CD4-positive, alpha-beta T cell (primary cell): ENCODE data around the gene AKNA. TPM values are rescaled to one million over a fixed set of nuclear protein-coding genes. Genes with fewer than 3 reads are reported as not detected.

Experiments
- ATAC-seq: fragments of 200-7000 bp; cut with Tn5 transposase; one replicate; pipeline ENCODE4 v1.10.0; 2022; ENCODE audit warnings: mild to moderate bottlenecking; ENCODE audit not compliant: poor library complexity
- CTCF ChIA-PET: fragments of 350-600 bp; sonication (Branson Sonifier 250); formaldehyde crosslinking; loops from one replicate; lab custom pipeline; 2021; ENCODE audit warnings: antibody characterized with exemption, inconsistent platforms; lab: Charles Lee
- POLR2A ChIA-PET: fragments of 350-600 bp; sonication (Branson Sonifier 250); formaldehyde crosslinking; loops from one replicate; lab custom pipeline; 2021; ENCODE audit warnings: antibody characterized with exemption, inconsistent platforms; lab: Charles Lee
- DNase-seq, 14 experiments: peaks; one replicate each; pipeline ENCODE4 v3.0.0-alpha.2; 2013 to 2020; ENCODE audit warnings: mixed read lengths in 2 of 14
- H3K27ac ChIP-seq, 2 donors: one replicate each; pipeline versions ENCODE4 v1.5.1 to v1.7.0; 2013; ENCODE audit warnings: low read length in 2 of 2, low read depth in 1 of 2, mild to moderate bottlenecking in 1 of 2
- H3K27me3 ChIP-seq, 2 experiments: 1 replicate in 1 of 2; 2 replicates in 1 of 2; pipeline versions ENCODE4 v1.6.1 to v1.7.0; 2013; ENCODE audit warnings: low read length in 2 of 2, control low read depth in 1 of 2, mild to moderate bottlenecking in 1 of 2, moderate library complexity in 1 of 2; ENCODE audit not compliant: insufficient read depth in 2 of 2, control insufficient read depth in 1 of 2
- H3K36me3 ChIP-seq: one replicate; pipeline ENCODE4 v1.6.1; 2013; ENCODE audit warnings: low read length, control low read depth; ENCODE audit not compliant: insufficient read depth
- H3K4me1 ChIP-seq: one replicate; pipeline ENCODE4 v1.6.1; 2013; ENCODE audit warnings: low read length, control low read depth; ENCODE audit not compliant: insufficient read depth
- H3K4me3 ChIP-seq: one replicate; pipeline ENCODE4 v1.5.1; 2013; ENCODE audit warnings: mild to moderate bottlenecking, low read length, moderate library complexity
- H3K9me3 ChIP-seq, 2 experiments: 1 replicate in 1 of 2; 2 replicates in 1 of 2; pipeline versions ENCODE4 v1.6.1 to v1.7.0; 2013; ENCODE audit warnings: low read length in 2 of 2, mild to moderate bottlenecking in 2 of 2, control low read depth in 1 of 2, moderate library complexity in 1 of 2; ENCODE audit not compliant: control insufficient read depth in 1 of 2, insufficient read depth in 1 of 2
- H3K27ac Mint-ChIP-seq: one replicate; pipeline ENCODE4 v1.8.0; 2020; ENCODE audit warnings: mixed read lengths
- H3K27me3 Mint-ChIP-seq: one replicate; pipeline ENCODE4 v1.8.0; 2021; ENCODE audit warnings: mixed read lengths
- H3K36me3 Mint-ChIP-seq: one replicate; pipeline ENCODE4 v1.8.0; 2021; ENCODE audit warnings: low read depth, mixed read lengths
- H3K4me1 Mint-ChIP-seq: one replicate; pipeline ENCODE4 v1.8.0; 2021; ENCODE audit warnings: low read depth, mixed read lengths
- H3K4me3 Mint-ChIP-seq: one replicate; pipeline ENCODE4 v1.8.0; 2020; ENCODE audit warnings: mild to moderate bottlenecking, mixed read lengths
- H3K9me3 Mint-ChIP-seq: one replicate; pipeline ENCODE4 v1.8.0; 2020; ENCODE audit warnings: mixed read lengths
- CTCF ChIP-seq: fragments of 200-600 bp; IDR thresholded peaks from one replicate; pipeline ENCODE4 v1.8.0; 2022; ENCODE audit warnings: antibody characterized with exemption, mild to moderate bottlenecking
- intact Hi-C, 2 experiments: fragments of 100-400 bp; cut with DNase I in 1 of 2; cut with micrococcal nuclease in 1 of 2; formaldehyde crosslinking; loops; one replicate each; pipeline versions ENCODE4 v1.15.1 to v1.9.0; 2023 to 2025; cut with DNase I, micrococcal nuclease
- polyA plus RNA-seq, 2 donors: library from polyadenylated mRNA; unstranded; fragments of 120-200 nt; gene quantifications; one replicate each; pipeline ENCODE4 v1.2.1, GENCODE V29; 2013
- total RNA-seq, 174 experiments: library from RNA in 2 of 174; stranded (reverse) in 2 of 174; gene quantifications; one replicate each; pipeline ENCODE4 v1.2.3 and lab custom pipeline; 2021 to 2026

Gene AKNA
- total RNA-seq (100 to 1,000 TPM; 247 to 258 TPM), total RNA-seq (lab: John Stamatoyannopoulos, UW) (98.6 to 919 (median 555) reads per million in 172 experiments)
- 224 TPM for polyA plus RNA-seq (2013, experiment 1 of 2)
- polyA plus RNA-seq (2013, experiment 2 of 2): 205 TPM

GRCh38 chr9:114387680-114388356, at the start of gene AKNA:
TSS of gene AKNA (minus strand) at chr9:114387982. CDS start at chr9:114381333, 6,649 bp downstream.
- H3K27me3 ChIP-seq: no peaks in the 10 kb centered on the region
- Mint-ChIP-seq H3K27ac (peak within 1 kb of the TSS; percentile 98), H3K27me3 (no peaks in the 10 kb centered on the region), H3K36me3 (peaks cover 69% of the 10 kb centered on the region), H3K9me3 (no peaks in the 10 kb centered on the region), H3K4me3 (peak within 1 kb of the TSS; percentile 95), H3K4me1 (peaks cover 83% of the 10 kb centered on the region)
- H3K4me3 ChIP-seq: peak within 1 kb of the TSS; percentile 99
- peak; percentile 73 to 94 (median 88) for DNase-seq
- TF ChIP-seq CTCF: no peak
- peaks cover 85% of the 10 kb centered on the region for H3K4me1 ChIP-seq
- H3K36me3 ChIP-seq: peaks cover 21% of the 10 kb centered on the region
- H3K27ac ChIP-seq: peak within 1 kb of the TSS; percentile 71 to 97
- ChIA-PET POLR2A (interaction anchor here (0.7 to 10.0 kb wide), 23 partner anchors 7 to 541 kb away, joined by 3 to 477 read pairs (median 7); partner anchors contain the start of genes ATP6V1G1, TMEM268 and WHRN), CTCF (interaction anchor here (0.8 to 6.7 kb wide), 7 partner anchors 7 to 266 kb away, joined by 3 to 56 read pairs (median 6); no protein-coding TSS in a partner anchor)
- H3K9me3 ChIP-seq: no peaks in the 10 kb centered on the region
- intact Hi-C loops: loop anchor here (1.0 to 10.0 kb wide), 6 partner anchors 9 to 537 kb away; partner anchors contain the start of gene ATP6V1G1 (in 1 of the 2)
- peak; percentile 43 for ATAC-seq

- H3K9me3 ChIP-seq: no peaks in the 10 kb centered on the region
- H3K36me3 ChIP-seq: no peaks in the 10 kb centered on the region
- H3K4me1 Mint-ChIP-seq: peaks cover 5% of the 10 kb centered on the region
- H3K27me3 ChIP-seq: no peaks in the 10 kb centered on the region
- DNase-seq: no peak
- POLR2A ChIA-PET: no interaction called here
- CTCF ChIA-PET: interaction anchor here (1.7 kb wide), 1 partner anchor 32 kb away, joined by 4 read pairs; no protein-coding TSS in a partner anchor
- H3K4me3 ChIP-seq: no peak overlapping the region
- H3K9me3 Mint-ChIP-seq: no peaks in the 10 kb centered on the region
- H3K27ac Mint-ChIP-seq: no peak overlapping the region
- H3K4me3 Mint-ChIP-seq: no peak overlapping the region
- no peaks in the 10 kb centered on the region for H3K36me3 Mint-ChIP-seq
- ATAC-seq: no peak
- H3K27me3 Mint-ChIP-seq: no peaks in the 10 kb centered on the region
- H3K27ac ChIP-seq: no peak overlapping the region
- peaks cover 9% of the 10 kb centered on the region for H3K4me1 ChIP-seq
- intact Hi-C loops: loop anchor here in 1 of 2 experiments (5.0 kb wide), 1 partner anchor 70 kb away; the partner anchor contains the start of gene WHRN
- TF ChIP-seq CTCF: no peak
Measured at GRCh38 chr9:114437401-114437893, 49.7 kb upstream of the AKNA start.

- H3K27me3 Mint-ChIP-seq: no peaks in the 10 kb centered on the region
- CTCF ChIA-PET: interaction anchor here (1.3 to 2.6 kb wide), 2 partner anchors 29 to 218 kb away, joined by 4 to 6 read pairs; no protein-coding TSS in a partner anchor
- Histone ChIP-seq H3K4me1 (peaks cover 9% of the 10 kb centered on the region), H3K27ac (no peak overlapping the region), H3K27me3 (no peaks in the 10 kb centered on the region), H3K36me3 (no peaks in the 10 kb centered on the region), H3K4me3 (no peak overlapping the region), H3K9me3 (no peaks in the 10 kb centered on the region)
- no peaks in the 10 kb centered on the region for H3K36me3 Mint-ChIP-seq
- ATAC-seq: no peak
- H3K27ac Mint-ChIP-seq: no peak overlapping the region
- intact Hi-C loops: loop anchor here in 1 of 2 experiments (1.0 to 5.0 kb wide), 2 partner anchors 72 to 218 kb away; partner anchors contain the start of gene WHRN
- H3K9me3 Mint-ChIP-seq: no peaks in the 10 kb centered on the region
- DNase-seq: peak in 4 of 14 experiments; percentile 16 to 47 (median 31)
- POLR2A ChIA-PET: interaction anchor here (1.3 kb wide), 1 partner anchor 218 kb away, joined by 9 read pairs; no protein-coding TSS in a partner anchor
- H3K4me3 Mint-ChIP-seq: no peak overlapping the region
- TF ChIP-seq CTCF: peak; percentile 45
- H3K4me1 Mint-ChIP-seq: peaks cover 5% of the 10 kb centered on the region
Measured at GRCh38 chr9:114434878-114435311, 47.1 kb upstream of the AKNA start.
